ENCODE data around the gene CHRNA10. TPM values are rescaled to one million over a fixed set of nuclear protein-coding genes. Genes with fewer than 3 reads are reported as not detected.

Gene CHRNA10
- total RNA-seq, 1 experiment from 2014 or later = 1.9 TPM

- POLR2A ChIA-PET (ENCODE audit: unreplicated experiment) = interaction anchor here (0.5 kb wide), 1 partner anchor 16 kb away, joined by 3 read pairs; no protein-coding TSS in a partner anchor
- no peak overlapping the region for H2AFZ ChIP-seq
- no peaks in the 10 kb centered on the region for H3K27me3 ChIP-seq (ENCODE audit: insufficient read depth, low read depth)
- H3K27ac ChIP-seq = no peak overlapping the region
- CTCF ChIA-PET = no interaction called here
- no peaks in the 10 kb centered on the region for H3K4me1 ChIP-seq (replicated peaks; ENCODE audit: insufficient read depth)
- no peaks in the 10 kb centered on the region for H3K79me2 ChIP-seq (ENCODE audit: low read depth)
- no peaks in the 10 kb centered on the region for H3K9me2 ChIP-seq (ENCODE audit: insufficient read depth)
- DNase-seq = no peak
- intact Hi-C loops (cut with micrococcal nuclease; ENCODE audit: unreplicated experiment) = no loop called here
- H4K20me1 ChIP-seq (ENCODE audit: insufficient read depth) = no peaks in the 10 kb centered on the region
- BruUV-seq (replicated peaks) = no TSS peak
- no peaks in the 10 kb centered on the region for H3K9me3 ChIP-seq (ENCODE audit: insufficient read depth, low read depth)
- no peak overlapping the region for H3K4me3 ChIP-seq
- no peak for TF ChIP-seq EZH2 (IDR thresholded peaks at IDR 0.05; ENCODE audit: low read depth)
- no peak for TF ChIP-seq CTCF (conservative IDR thresholded peaks at IDR 0.05)
- no peak overlapping the region for H3K4me2 ChIP-seq
- H3K36me3 ChIP-seq (ENCODE audit: low read depth) = peaks cover 16% of the 10 kb centered on the region
- 0 out of 2 replicates have a peak, but pooled peaks cover 4% of the 10 kb centered on the region for H3F3A ChIP-seq (ENCODE audit: insufficient read depth, low read depth)
Measured at GRCh38 chr11:3683039-3683438, 11.9 kb upstream of the CHRNA10 start.

- no peak for DNase-seq
- no peak overlapping the region for H2AFZ ChIP-seq
- H3K36me3 ChIP-seq (ENCODE audit: low read depth) = peaks cover 17% of the 10 kb centered on the region
Measured at GRCh38 chr11:3679077-3679476, 7.9 kb upstream of the CHRNA10 start.

GRCh38 chr11:3675971-3676370 is 4.8 kb upstream of the CHRNA10 start:
- Histone ChIP-seq H3F3A (ENCODE audit: insufficient read depth, low read depth) (no peaks in the 10 kb centered on the region), H3K79me2 (ENCODE audit: low read depth) (no peaks in the 10 kb centered on the region), H3K27me3 (ENCODE audit: insufficient read depth, low read depth) (no peaks in the 10 kb centered on the region), H3K4me1 (replicated peaks; ENCODE audit: insufficient read depth) (no peaks in the 10 kb centered on the region), H3K9me3 (ENCODE audit: insufficient read depth, low read depth) (no peaks in the 10 kb centered on the region), H4K20me1 (ENCODE audit: insufficient read depth) (peaks cover 4% of the 10 kb centered on the region; the same call in 1 of the 2 replicates), H3K36me3 (ENCODE audit: low read depth) (peaks cover 12% of the 10 kb centered on the region), H3K4me3 (no peak overlapping the region), H3K4me2 (no peak overlapping the region), H2AFZ (no peak overlapping the region), H3K27ac (no peak overlapping the region), H3K9me2 (ENCODE audit: insufficient read depth) (no peaks in the 10 kb centered on the region)
- CTCF ChIA-PET = no interaction called here
- no peak for DNase-seq
- POLR2A ChIA-PET (ENCODE audit: unreplicated experiment) = no interaction called here
- TF ChIP-seq EZH2 (IDR thresholded peaks at IDR 0.05; ENCODE audit: low read depth) (no peak), CTCF (conservative IDR thresholded peaks at IDR 0.05) (no peak)
- no TSS peak for BruUV-seq (replicated peaks)
- intact Hi-C loops (cut with micrococcal nuclease; ENCODE audit: unreplicated experiment) = no loop called here

More at GRCh38 chr11:3679077-3679476, 7.9 kb upstream of the CHRNA10 start:
- no peaks in the 10 kb centered on the region for H3K79me2 ChIP-seq (ENCODE audit: low read depth)
- H3K4me1 ChIP-seq (replicated peaks; ENCODE audit: insufficient read depth) = no peaks in the 10 kb centered on the region
- H3K27me3 ChIP-seq (ENCODE audit: insufficient read depth, low read depth) = no peaks in the 10 kb centered on the region
- no peak overlapping the region for H3K4me3 ChIP-seq
- no peak overlapping the region for H3K27ac ChIP-seq
- intact Hi-C loops (cut with micrococcal nuclease; ENCODE audit: unreplicated experiment) = no loop called here
- no peaks in the 10 kb centered on the region for H3F3A ChIP-seq (ENCODE audit: insufficient read depth, low read depth)
- POLR2A ChIA-PET (ENCODE audit: unreplicated experiment) = no interaction called here
- no peak overlapping the region for H3K4me2 ChIP-seq
- H4K20me1 ChIP-seq (ENCODE audit: insufficient read depth) = peaks cover 4% of the 10 kb centered on the region; the same call in 1 of the 2 replicates
- no TSS peak for BruUV-seq (replicated peaks)
- CTCF ChIA-PET = no interaction called here
- H3K9me3 ChIP-seq (ENCODE audit: insufficient read depth, low read depth) = no peaks in the 10 kb centered on the region
- H3K9me2 ChIP-seq (ENCODE audit: insufficient read depth) = no peaks in the 10 kb centered on the region
- no peak for TF ChIP-seq EZH2 (IDR thresholded peaks at IDR 0.05; ENCODE audit: low read depth)
- no peak for TF ChIP-seq CTCF (conservative IDR thresholded peaks at IDR 0.05)

Measured in PC-9 (cell line).